ENCODE data around the gene TMEM132D.

TMEM132D gene

DNA sequence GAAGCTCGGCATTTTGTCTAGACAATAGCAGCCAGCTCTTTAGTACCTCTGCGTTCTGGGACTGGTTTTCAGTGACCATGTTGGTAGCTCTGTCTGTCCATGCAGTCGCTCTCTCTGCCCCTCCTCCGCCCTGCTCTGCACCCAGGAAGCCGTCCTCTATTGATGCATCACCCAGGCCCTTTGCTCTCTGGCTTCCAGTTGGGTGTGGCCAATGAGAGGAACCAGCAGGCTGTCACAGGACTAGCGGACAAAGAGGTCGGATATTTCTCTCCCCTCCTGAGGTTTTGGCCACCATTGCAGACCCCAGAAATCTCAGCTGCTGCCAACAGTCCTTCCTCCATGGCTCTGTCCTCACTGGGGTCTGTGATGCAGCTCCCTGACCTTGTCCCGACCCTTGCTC, 180.6 kb downstream of the TMEM132D start:
- no peak for DNase-seq (ENCODE audit: low spot score)

DNA sequence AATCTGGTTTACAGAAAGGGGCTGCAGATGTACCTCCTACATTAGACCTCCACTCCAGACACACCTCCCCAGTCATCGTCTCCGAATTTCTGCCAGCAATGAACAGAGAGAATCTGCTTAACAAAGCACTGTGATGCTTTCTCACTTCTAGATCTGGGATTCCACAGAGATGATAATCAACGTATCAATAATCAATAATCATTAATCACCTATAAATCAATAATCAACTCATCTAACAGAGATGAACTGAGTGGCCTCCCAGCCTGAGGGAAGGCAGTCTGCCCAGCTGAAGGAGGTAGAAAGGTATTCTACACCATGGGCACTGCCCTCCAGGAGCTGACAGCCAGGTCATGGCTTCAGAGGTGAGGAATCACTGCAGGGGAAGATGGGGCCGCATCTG, 183.2 kb downstream of the TMEM132D start:
- no peak for DNase-seq (ENCODE audit: low spot score)

DNA sequence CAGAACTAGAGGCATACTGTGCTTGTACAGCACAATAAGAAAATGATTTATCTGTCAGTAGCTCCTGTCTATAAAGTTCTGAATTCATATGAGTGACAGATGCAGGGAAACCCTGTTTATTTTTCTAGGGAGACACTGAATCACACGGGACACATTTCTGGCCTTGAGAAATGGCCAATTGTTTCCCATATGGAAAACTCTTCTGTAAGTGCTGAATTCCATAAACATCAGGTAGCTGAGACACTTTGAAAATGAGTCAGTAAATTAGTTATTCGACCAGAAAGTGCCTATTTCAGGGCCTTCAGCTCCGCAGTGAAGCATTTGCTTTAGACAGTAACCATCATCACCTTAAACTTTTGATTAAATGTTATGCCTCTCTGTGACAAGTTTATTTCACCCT, 184.4 kb downstream of the TMEM132D start:
- no peak for DNase-seq (ENCODE audit: low spot score)

DNA sequence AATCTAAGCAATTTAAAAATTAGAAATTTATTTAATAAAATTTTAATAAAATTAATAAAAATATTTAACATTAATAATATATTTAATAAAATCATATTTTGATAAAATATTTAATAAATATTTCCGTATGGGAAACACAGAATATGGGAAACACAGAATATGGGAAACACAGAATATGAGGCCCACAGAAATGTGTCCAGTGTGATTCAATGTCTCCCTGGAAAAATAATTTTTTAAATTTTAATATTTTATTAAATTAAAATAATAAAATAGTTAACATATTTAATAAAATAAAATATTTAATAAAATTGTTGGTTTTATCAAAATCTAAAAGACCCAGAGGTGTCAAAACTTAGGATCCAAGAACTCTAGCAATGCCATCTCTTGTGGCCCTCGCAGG, 186.4 kb downstream of the TMEM132D start:
- DNase-seq (ENCODE audit: low spot score), result no peak

DNA sequence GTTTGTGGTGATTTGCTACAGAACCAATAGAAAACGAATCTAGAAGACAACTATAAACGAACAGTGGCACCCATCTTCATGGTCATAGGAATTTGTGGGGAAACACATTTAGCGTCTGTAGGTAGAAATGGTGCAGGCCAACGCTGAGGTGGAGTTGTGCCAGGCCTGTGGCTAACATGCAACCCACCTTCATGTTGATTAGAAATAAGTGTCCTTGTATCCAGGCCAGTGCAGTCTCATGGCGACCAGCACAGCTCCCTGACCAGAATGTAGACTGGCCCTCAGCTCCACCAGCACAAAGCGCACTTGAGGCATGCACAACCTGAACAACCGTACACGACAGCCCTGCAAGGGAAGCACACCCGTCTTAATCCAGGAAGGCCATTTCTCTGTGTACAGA, 187.0 kb downstream of the TMEM132D start:
- DNase-seq (ENCODE audit: low spot score), result no peak

DNA sequence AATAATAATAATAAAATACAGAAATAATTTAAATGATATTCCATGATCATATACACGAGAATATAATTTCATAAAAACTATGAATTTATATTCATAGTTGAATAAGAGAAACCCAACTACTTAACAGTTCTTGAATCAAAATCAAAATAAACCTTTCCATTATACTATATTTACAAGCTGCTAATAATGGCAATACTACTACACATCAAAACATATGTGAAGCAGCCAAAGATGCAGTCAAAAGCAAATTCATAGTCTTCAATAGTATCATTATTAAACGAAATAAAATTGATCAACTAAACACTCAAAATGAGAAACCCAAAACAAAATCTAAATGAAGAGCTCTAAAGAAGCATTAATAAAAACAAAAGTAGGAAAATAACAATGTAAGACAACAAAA, 197.1 kb downstream of the TMEM132D start:
- DNase-seq (ENCODE audit: low spot score), result no peak

DNA sequence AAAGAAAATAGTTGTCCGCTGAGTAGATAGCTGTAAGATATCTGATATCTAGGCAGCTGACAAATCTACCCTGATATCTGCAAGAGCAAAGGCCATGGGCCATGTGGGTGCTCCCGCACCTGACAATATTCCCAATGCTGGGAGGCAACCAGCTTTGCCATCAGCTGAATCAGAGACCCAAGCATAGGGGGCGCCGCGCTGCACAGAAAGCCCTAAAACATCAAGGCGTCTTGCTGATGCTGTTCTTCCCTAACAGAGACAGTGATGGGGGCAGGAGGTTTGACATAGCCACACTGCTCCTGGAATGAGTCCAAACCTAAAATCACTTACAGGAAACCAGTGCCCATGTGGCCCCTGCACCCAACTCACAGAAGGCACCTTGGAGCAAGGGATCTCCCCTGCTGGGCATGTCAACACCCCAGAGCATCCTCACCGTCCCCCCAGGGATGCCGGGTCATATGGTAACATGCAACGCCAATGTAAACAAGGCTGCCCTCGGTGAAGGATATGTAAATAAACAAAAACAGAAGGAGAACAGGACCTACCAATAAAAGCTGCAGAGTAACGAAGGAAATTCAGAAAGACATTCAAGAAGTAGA, 199.5 kb downstream of the TMEM132D start:
- DNase-seq (ENCODE audit: low spot score), result no peak

DNA sequence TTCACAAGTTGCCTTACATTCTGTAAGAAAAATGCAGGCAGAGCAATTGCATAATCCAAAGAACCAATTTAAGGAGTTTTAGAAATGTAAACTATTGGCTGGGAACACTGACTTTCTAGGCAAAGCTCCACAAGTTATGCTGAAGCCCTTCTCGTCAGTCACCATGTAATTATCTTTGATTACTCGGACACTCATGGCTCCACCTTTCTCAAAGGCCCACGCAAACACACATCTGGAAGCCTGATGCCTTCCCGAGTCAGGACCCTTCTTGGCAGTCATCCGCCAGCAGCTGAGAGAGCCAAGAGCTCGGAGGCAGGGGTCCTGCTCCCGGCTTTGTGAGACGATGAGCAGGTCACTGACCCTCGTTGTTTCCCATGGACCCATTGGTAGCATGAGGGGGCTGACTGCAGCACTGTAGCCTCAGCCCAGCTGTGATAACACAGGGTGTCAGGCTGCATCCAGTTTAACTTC, 202.2 kb downstream of the TMEM132D start:
- DNase-seq (ENCODE audit: low spot score), result no peak

DNA sequence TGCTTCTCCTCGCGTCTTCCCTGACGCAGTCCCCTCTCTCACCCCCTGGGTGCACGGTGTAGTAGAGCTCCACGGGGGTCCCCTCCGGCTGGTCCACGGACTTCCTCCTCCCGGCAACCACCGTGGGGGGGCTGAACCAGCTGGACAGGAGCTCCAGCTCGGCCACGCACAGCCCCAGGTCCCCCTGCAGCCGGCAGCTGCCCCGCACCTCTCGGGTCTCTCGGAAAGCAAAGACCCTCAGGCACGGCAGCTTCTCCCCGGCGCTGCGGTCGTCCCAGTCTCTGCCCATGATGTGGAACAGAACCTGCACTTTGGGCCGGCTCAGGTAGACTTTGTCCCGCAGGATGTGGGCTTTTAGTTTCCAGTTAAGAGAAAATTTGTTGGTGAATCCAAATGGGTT, 203.8 kb downstream of the TMEM132D start:
- DNase-seq (ENCODE audit: low spot score), result no peak

GRCh38 chr12:129696926-129697325, 206.9 kb downstream of the TMEM132D start:
- no peak for DNase-seq (ENCODE audit: low spot score)

DNA sequence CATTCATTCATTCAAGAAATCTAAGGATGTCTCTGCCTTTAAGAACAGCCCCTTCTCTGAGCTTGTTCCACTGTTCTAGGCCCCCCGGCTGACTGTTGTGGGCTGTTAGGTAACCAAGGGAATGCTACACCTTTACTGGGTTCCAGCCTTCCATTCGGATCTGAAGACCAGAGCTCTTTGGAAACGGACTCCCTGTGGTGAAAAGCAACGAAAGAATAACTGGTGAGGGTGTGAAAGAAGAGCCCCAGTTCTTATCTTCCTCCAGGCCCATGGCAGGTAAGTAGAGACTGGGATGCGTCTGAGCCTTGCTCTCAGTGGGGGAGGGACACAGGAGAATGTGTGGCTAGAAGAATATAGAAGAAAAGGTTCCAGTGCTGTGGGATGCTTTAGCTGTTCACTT, 207.4 kb downstream of the TMEM132D start:
- no peak for DNase-seq (ENCODE audit: low spot score)

DNA sequence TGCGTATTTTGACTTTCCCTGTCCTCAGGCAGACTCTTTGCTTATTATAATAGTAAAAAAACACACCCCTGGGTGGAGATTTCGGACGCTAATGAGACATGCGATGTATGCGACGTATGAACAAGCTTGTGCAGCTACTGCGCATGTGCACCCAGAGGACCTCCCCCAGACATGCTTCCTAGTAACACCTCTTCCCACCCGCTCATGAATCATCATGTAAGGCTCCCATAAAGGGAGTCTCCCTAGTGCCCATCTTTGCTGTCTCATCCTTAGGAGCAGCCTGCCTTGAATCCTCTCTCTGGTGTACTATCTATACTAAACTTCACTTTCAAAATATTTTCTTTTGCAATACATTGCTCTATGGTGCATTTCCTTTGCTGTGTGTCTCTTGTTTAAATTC, 210.1 kb downstream of the TMEM132D start:
- no peak for DNase-seq (ENCODE audit: low spot score)

GRCh38 chr12:129687731-129688130, 216.1 kb downstream of the TMEM132D start:
- no peak for DNase-seq (ENCODE audit: low spot score)

DNA sequence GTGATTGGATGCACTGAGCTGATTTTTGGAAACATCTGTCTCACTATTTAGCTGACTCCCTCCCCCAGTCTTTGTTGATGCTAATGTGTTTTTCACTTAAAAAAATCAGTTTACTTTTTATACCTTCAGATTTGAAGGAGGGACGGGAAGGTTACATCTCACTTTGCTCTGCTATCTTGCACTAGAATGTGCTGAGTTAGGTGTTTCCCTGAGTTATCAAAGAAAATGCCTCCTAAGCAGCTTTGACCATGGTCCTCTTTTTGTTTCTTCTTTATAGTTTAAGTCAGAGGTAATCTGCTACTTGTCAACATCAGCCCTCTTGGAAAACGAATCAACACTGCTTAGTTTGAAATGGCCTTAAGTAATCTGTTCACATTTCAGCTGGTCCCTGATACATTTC, 222.0 kb downstream of the TMEM132D start:
- no peak for DNase-seq (ENCODE audit: low spot score)

GRCh38 chr12:129681151-129681550, 222.7 kb downstream of the TMEM132D start:
- no peak for DNase-seq (ENCODE audit: low spot score)

GRCh38 chr12:129676411-129676810, 227.4 kb downstream of the TMEM132D start:
- no peak for DNase-seq (ENCODE audit: low spot score)

DNA sequence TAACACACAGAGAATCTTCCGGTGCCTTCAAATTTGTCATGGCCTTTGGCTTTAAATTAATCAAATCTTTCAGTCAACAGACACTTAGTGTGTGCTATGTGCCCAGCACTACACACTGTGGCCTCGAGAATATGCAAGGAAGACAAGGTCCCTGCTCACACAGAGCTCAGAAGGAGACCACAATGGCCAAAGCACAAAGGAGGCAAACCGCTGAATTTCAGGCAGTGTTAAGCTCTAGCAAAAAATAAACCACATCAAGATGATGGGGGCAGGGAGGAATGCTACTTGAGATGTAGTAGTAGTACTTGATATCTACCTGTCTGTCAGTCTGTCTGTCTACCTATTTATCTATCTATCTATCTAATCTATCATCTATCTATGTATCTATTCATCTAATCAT, 227.9 kb downstream of the TMEM132D start:
- DNase-seq (ENCODE audit: low spot score), result no peak

DNA sequence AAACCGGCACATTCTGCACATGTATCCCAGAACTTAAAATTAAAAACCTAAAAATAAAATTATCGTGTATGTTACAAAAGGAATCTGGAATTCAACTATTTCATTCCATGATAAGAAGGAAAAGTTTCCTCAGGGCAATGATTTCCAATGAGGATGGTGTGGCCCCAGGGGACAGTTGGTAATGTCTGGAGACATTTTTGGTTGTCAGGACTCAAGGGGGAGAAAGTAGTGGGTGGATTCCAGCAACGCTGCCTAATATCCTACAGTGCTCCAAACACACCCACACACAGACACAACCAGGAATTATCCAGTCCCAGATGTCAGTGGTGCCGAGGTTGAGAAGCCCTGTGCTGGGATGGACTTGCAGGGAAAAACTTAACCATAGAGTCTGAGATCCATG, 228.3 kb downstream of the TMEM132D start:
- DNase-seq (ENCODE audit: low spot score), result no peak

GRCh38 chr12:129673806-129674205, 230.0 kb downstream of the TMEM132D start:
- DNase-seq (ENCODE audit: low spot score), result no peak

- no peak for DNase-seq (ENCODE audit: low spot score)
These were observed 231.7 kb downstream of the TMEM132D start for GRCh38 chr12:129672110-129672509.

GRCh38 chr12:129670256-129670920, 233.4 kb downstream of the TMEM132D start:
- no peak for DNase-seq (ENCODE audit: low spot score)

GRCh38 chr12:129665414-129665813, 238.4 kb downstream of the TMEM132D start:
- DNase-seq (ENCODE audit: low spot score), result no peak

DNA sequence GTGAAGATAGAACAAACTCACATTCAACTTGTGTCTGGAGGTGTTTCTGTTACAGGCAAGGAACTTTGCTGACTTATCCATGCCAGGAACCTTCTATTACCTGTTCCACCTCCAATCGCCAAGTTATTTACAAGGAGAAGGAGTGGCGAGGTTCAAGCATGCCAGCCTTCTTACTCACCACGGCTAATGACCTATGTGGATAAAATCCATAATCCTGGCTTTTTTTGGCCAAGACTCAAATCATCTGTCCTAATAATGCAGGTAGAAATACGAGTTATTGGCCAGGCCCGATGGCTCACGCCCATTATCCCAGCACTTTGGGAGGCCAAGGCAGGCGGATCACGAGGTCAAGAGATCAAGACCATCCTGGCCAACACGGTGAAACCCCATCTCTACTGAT, 241.6 kb downstream of the TMEM132D start:
- no peak for DNase-seq (ENCODE audit: low spot score)

GRCh38 chr12:129660946-129661345, 242.9 kb downstream of the TMEM132D start:
- DNase-seq (ENCODE audit: low spot score), result no peak
